H1 (cell line): ENCODE measurements around the gene CDH11.

Source experiments
- EP300 ChIP-seq, 2 experiments: IDR thresholded peaks; 1 replicate in 1 of 2; 2 replicates in 1 of 2; pipeline ENCODE4 v1.6.1; 2011 to 2012; ENCODE audit warnings: low read depth in 2 of 2, low read length in 2 of 2, mild to moderate bottlenecking in 2 of 2, borderline replicate concordance in 1 of 2, inconsistent platforms in 1 of 2, moderate library complexity in 1 of 2
- PHF8 ChIP-seq: fragments of 200-600 bp; sonication (generic); conservative IDR thresholded peaks from 2 replicates; pipeline ENCODE4 v1.7.1; 2012; ENCODE audit warnings: low read depth, mild to moderate bottlenecking, inconsistent platforms, low read length, moderate library complexity
- POLR2A ChIP-seq, 2 experiments: IDR thresholded peaks; 1 replicate in 1 of 2; 2 replicates in 1 of 2; pipeline ENCODE4 v1.6.1; 2011; ENCODE audit warnings: low read depth in 2 of 2, low read length in 2 of 2, mild to moderate bottlenecking in 2 of 2; ENCODE audit errors: control extremely low read depth in 1 of 2
- YY1 ChIP-seq: IDR thresholded peaks from 2 replicates; pipeline ENCODE4 v1.6.1; 2011; ENCODE audit warnings: low read depth, mild to moderate bottlenecking, low read length
- TF ChIP-seq, protein P1 (sequence below): IDR thresholded peaks from 2 replicates; pipeline ENCODE4 v1.6.1; 2011; ENCODE audit warnings: low read length, improper control_type of control experiment

- TF ChIP-seq POLR2A (IDR thresholded peaks at IDR 0.05; ENCODE audit: control extremely low read depth in 1 of 2, low read depth in 2 of 2, low read length in 2 of 2) (no peak), EP300 (IDR thresholded peaks at IDR 0.05; ENCODE audit: borderline replicate concordance in 1 of 2, low read depth in 2 of 2, low read length in 2 of 2) (no peak), PHF8 (no peak), YY1 (no peak)
- TF ChIP-seq, protein P1, sequence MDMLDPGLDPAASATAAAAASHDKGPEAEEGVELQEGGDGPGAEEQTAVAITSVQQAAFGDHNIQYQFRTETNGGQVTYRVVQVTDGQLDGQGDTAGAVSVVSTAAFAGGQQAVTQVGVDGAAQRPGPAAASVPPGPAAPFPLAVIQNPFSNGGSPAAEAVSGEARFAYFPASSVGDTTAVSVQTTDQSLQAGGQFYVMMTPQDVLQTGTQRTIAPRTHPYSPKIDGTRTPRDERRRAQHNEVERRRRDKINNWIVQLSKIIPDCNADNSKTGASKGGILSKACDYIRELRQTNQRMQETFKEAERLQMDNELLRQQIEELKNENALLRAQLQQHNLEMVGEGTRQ = no peak
Observed at GRCh38 chr16:64900019-64900418, 221.8 kb downstream of the CDH11 start.
